OCI-LY3 (cell line): ENCODE measurements around the gene MBD6.
"Not testable (repeated sequence)": the region's sequence is repeated elsewhere in the genome, so short reads cannot be mapped to it uniquely, and the experiment has no call there.

Experiments used
- H2AFZ ChIP-seq: fragments of 200-600, 300-600 bp; shearing (Covaris generic); 2 replicates; pipeline ENCODE4 v1.6.0; 2014; ENCODE audit warnings: antibody characterized with exemption, low read depth, low read length
- H3K27ac ChIP-seq: fragments of 200-600, 300-600 bp; sonication (generic); 2 replicates; pipeline ENCODE4 v1.5.1; 2014; ENCODE audit warnings: mild to moderate bottlenecking, low read length, moderate library complexity, mixed read lengths
- H3K27me3 ChIP-seq: fragments of 200-600, 300-600 bp; sonication (generic); 2 replicates; pipeline ENCODE4 v1.6.1; 2014; ENCODE audit warnings: low read depth, low read length, mixed read lengths
- H3K36me3 ChIP-seq: fragments of 200-600, 300-600 bp; sonication (generic); replicated peaks from 2 replicates; pipeline ENCODE3; 2014; ENCODE audit warnings: low read depth, low read length, mixed read lengths
- H3K4me1 ChIP-seq: fragments of 300-600, 200-600 bp; sonication (generic); 2 replicates; pipeline ENCODE4 v1.6.1; 2014; ENCODE audit warnings: low read length, mixed read lengths
- H3K4me2 ChIP-seq: fragments of 200-600, 300-600 bp; sonication (generic); 2 replicates; pipeline ENCODE4 v1.6.1; 2014; ENCODE audit warnings: low read length, mixed read lengths
- H3K4me3 ChIP-seq: fragments of 300-600, 200-600 bp; sonication (generic); 2 replicates; pipeline ENCODE4 v1.5.1; 2014; ENCODE audit warnings: antibody characterized with exemption, mild to moderate bottlenecking, low read length, moderate library complexity
- H3K79me2 ChIP-seq: fragments of 300-600, 200-600 bp; shearing (Covaris generic); 2 replicates; pipeline ENCODE4 v1.6.1; 2014; ENCODE audit warnings: mild to moderate bottlenecking, low read length, mixed read lengths
- H3K9ac ChIP-seq: fragments of 300-600, 200-600 bp; shearing (Covaris generic); 2 replicates; pipeline ENCODE4 v1.6.0; 2014; ENCODE audit warnings: mild to moderate bottlenecking, low read length, moderate library complexity
- H3K9me3 ChIP-seq: fragments of 200-600, 300-600 bp; shearing (Covaris generic); 2 replicates; pipeline ENCODE4 v1.6.1; 2014; ENCODE audit warnings: low read length, mixed read lengths; ENCODE audit not compliant: insufficient read depth
- H4K20me1 ChIP-seq: fragments of 200-600, 300-600 bp; sonication (generic); 2 replicates; pipeline ENCODE4 v1.6.1; 2016; ENCODE audit warnings: low read length, mixed read lengths; ENCODE audit not compliant: insufficient read depth
- EZH2phosphoT487 ChIP-seq: fragments of 200-600 bp; shearing (Covaris generic); IDR thresholded peaks from 2 replicates; pipeline ENCODE4 v1.6.1; 2018; ENCODE audit warnings: antibody characterized with exemption, mixed run types, low read depth
- TF ChIP-seq, protein P1 (sequence below): fragments of 200-600, 300-600 bp; sonication (generic); IDR thresholded peaks from 2 replicates; pipeline ENCODE4 v1.5.1; 2014; ENCODE audit warnings: antibody characterized with exemption, low read length, low read depth

The MBD6 gene

DNA sequence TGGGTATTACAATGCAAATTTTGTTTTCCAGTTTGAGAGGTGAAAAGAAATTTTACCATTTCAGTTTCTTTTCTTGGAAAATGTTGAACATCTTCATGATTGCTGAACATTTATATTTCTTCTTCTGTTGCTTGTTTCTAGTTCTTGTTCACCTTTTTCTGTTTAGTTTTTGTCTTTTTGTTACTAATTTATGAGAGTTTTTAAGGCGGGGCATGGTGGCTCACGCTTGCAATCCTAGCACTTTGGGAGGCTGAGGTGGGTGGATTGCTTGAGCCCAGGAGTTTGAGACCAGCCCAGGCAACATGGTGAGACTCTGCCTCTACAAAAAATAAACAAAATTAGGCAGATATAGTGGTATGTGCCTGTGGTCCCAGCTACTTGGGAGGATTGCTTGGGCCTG lies 37.9 kb downstream of the MBD6 start:
- Histone ChIP-seq H3K79me2 (no peaks in the 10 kb centered on the region), H2AFZ (no peak overlapping the region), H4K20me1 (no peaks in the 10 kb centered on the region), H3K4me1 (no peaks in the 10 kb centered on the region), H3K4me3 (no peak overlapping the region), H3K27me3 (peaks cover 22% of the 10 kb centered on the region; the same call in 1 of the 2 replicates), H3K27ac (no peak overlapping the region), H3K9me3 (no peaks in the 10 kb centered on the region), H3K4me2 (no peak overlapping the region), H3K9ac (no peak overlapping the region), H3K36me3 (no peaks in the 10 kb centered on the region)
- TF ChIP-seq EZH2phosphoT487 = no peak
- TF ChIP-seq, protein P1, sequence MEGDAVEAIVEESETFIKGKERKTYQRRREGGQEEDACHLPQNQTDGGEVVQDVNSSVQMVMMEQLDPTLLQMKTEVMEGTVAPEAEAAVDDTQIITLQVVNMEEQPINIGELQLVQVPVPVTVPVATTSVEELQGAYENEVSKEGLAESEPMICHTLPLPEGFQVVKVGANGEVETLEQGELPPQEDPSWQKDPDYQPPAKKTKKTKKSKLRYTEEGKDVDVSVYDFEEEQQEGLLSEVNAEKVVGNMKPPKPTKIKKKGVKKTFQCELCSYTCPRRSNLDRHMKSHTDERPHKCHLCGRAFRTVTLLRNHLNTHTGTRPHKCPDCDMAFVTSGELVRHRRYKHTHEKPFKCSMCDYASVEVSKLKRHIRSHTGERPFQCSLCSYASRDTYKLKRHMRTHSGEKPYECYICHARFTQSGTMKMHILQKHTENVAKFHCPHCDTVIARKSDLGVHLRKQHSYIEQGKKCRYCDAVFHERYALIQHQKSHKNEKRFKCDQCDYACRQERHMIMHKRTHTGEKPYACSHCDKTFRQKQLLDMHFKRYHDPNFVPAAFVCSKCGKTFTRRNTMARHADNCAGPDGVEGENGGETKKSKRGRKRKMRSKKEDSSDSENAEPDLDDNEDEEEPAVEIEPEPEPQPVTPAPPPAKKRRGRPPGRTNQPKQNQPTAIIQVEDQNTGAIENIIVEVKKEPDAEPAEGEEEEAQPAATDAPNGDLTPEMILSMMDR = no peak

DNA sequence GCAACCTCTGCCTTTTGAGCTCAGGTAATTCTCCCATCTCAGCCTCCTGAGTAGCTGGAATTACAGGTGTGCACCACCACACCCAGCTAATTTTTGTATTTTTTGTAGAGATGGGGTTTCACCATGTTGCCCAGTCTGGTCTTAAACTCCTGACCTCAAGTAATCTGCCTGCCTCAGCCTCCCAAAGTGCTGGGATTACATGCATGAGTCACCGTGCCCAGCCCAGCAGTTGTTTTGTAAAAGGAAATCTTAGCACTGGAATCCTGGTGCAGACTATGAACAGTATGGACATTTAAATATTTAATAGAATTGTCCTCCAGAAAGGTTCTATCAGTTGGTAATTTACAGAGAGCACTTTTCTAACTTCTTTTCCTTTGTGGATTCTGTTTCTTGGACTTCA lies 38.5 kb downstream of the MBD6 start:
- H3K4me3 ChIP-seq, H3K79me2 ChIP-seq, H2AFZ ChIP-seq, H3K36me3 ChIP-seq, H3K4me2 ChIP-seq, H3K9me3 ChIP-seq, H3K27ac ChIP-seq, H3K9ac ChIP-seq, H3K4me1 ChIP-seq, H4K20me1 ChIP-seq: not testable (repeated sequence)
- H3K27me3 ChIP-seq = peaks cover 22% of the 10 kb centered on the region; the same call in 1 of the 2 replicates

DNA sequence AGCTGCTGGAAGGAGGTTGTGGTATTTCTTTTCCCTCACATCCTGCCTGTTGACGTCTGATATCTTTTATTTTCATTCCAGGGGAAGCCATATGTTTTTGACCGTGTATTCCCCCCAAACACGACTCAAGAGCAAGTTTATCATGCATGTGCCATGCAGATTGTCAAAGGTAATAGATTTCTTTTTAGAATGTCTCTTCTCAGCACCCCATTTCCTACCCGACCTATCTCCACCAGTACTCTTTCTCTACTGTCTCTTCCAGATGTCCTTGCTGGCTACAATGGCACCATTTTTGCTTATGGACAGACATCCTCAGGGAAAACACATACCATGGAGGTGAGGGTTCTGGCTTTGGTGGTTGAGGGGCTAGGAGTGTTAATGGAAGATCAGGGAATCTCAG lies 40.7 kb downstream of the MBD6 start:
- H3K4me3 ChIP-seq = no peak overlapping the region
- no peaks in the 10 kb centered on the region for H4K20me1 ChIP-seq
- no peaks in the 10 kb centered on the region for H3K4me1 ChIP-seq
- no peaks in the 10 kb centered on the region for H3K9me3 ChIP-seq
- no peak overlapping the region for H3K4me2 ChIP-seq
- no peak overlapping the region for H3K9ac ChIP-seq
- no peaks in the 10 kb centered on the region for H3K79me2 ChIP-seq
- H3K27ac ChIP-seq = no peak overlapping the region
- TF ChIP-seq, protein P1 = no peak
- no peak for TF ChIP-seq EZH2phosphoT487
- peaks cover 22% of the 10 kb centered on the region; the same call in 1 of the 2 replicates for H3K27me3 ChIP-seq
- no peaks in the 10 kb centered on the region for H3K36me3 ChIP-seq
- no peak overlapping the region for H2AFZ ChIP-seq

GRCh38 chr12:57564178-57564740 lies 41.6 kb downstream of the MBD6 start:
- Histone ChIP-seq H3K27ac (no peak overlapping the region), H3K79me2 (no peaks in the 10 kb centered on the region), H3K27me3 (peaks cover 22% of the 10 kb centered on the region; the same call in 1 of the 2 replicates), H3K4me3 (no peak overlapping the region), H3K9me3 (no peaks in the 10 kb centered on the region), H2AFZ (no peak overlapping the region), H3K4me2 (no peak overlapping the region), H3K4me1 (no peaks in the 10 kb centered on the region), H3K36me3 (no peaks in the 10 kb centered on the region), H4K20me1 (no peaks in the 10 kb centered on the region), H3K9ac (no peak overlapping the region)
- no peak for TF ChIP-seq EZH2phosphoT487
- TF ChIP-seq, protein P1 = no peak

DNA sequence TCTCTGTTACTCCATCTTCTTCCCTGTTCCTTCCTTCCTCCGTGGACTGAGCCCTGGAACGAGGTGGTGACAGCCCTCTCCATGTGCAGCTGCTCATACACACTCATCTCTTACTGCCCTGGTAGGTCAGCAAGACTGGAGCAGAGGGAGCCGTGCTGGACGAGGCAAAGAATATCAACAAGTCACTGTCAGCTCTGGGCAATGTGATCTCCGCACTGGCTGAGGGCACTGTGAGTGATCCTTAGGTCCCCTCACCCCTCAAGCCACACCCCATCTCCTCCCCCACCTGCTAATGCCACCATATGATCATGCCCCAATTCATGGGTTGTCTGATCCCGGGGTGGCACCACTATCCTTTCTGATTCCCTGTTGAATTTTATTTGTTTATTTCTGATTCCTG lies 46.2 kb downstream of the MBD6 start:
- H3K9me3 ChIP-seq = no peaks in the 10 kb centered on the region
- no peak for TF ChIP-seq EZH2phosphoT487
- TF ChIP-seq, protein P1 = no peak
- H3K4me1 ChIP-seq = no peaks in the 10 kb centered on the region
- no peaks in the 10 kb centered on the region for H4K20me1 ChIP-seq
- no peak overlapping the region for H3K27ac ChIP-seq
- no peak overlapping the region for H3K4me3 ChIP-seq
- H3K79me2 ChIP-seq = no peaks in the 10 kb centered on the region
- no peaks in the 10 kb centered on the region for H3K36me3 ChIP-seq
- H3K4me2 ChIP-seq = no peak overlapping the region
- H3K9ac ChIP-seq = no peak overlapping the region
- H2AFZ ChIP-seq = no peak overlapping the region
- H3K27me3 ChIP-seq = peaks cover 10% of the 10 kb centered on the region; the same call in 1 of the 2 replicates
